Suprapubic skin (tissue), 4 donors: ENCODE measurements around the gene MAML2. TPM values are rescaled to one million over a fixed set of nuclear protein-coding genes. Genes with fewer than 3 reads are reported as not detected.
"Not testable (repeated sequence)": the region's sequence is repeated elsewhere in the genome, so short reads cannot be mapped to it uniquely, and the experiment has no call there.

Source experiments
- DNase-seq, 2 donors: peaks; one replicate each; pipeline ENCODE4 v3.0.0-alpha.2; 2019; ENCODE audit warnings: low spot score in 2 of 2
- H3K27ac ChIP-seq: fragments of 200-600 bp; sonication (generic); one replicate; pipeline ENCODE4 v1.5.1; 2019
- H3K27me3 ChIP-seq: fragments of 200-600 bp; sonication (generic); one replicate; pipeline ENCODE4 v1.5.1; 2019
- H3K36me3 ChIP-seq: fragments of 200-600 bp; sonication (generic); one replicate; pipeline ENCODE4 v1.5.1; 2019
- H3K4me1 ChIP-seq: fragments of 200-600 bp; sonication (generic); one replicate; pipeline ENCODE4 v1.5.1; 2019
- H3K4me3 ChIP-seq: fragments of 200-600 bp; sonication (generic); one replicate; pipeline ENCODE4 v1.5.1; 2019; ENCODE audit warnings: mild to moderate bottlenecking
- H3K9me3 ChIP-seq: fragments of 200-600 bp; sonication (generic); one replicate; pipeline ENCODE4 v1.5.1; 2019
- EP300 ChIP-seq: sonication (generic); formaldehyde crosslinking; IDR thresholded peaks from one replicate; pipeline ENCODE4 v1.6.1; 2017; ENCODE audit warnings: antibody characterized with exemption
- POLR2A ChIP-seq, 2 donors: fragments of 450-650 bp; IDR thresholded peaks; one replicate each; pipeline ENCODE4 v1.6.1; 2017; ENCODE audit warnings: antibody characterized with exemption in 2 of 2, mild to moderate bottlenecking in 2 of 2, moderate library complexity in 2 of 2
- POLR2AphosphoS5 ChIP-seq, 3 donors: sonication (generic); formaldehyde crosslinking; IDR thresholded peaks; one replicate each; pipeline ENCODE4 v1.6.1; 2017; ENCODE audit warnings: antibody characterized with exemption in 3 of 3
- WGBS: methylation state at CpG from one replicate; pipeline ENCODE4 v1.1.5; 2018; 5-methylcytosine and 5-hydroxymethylcytosine counted together
- total RNA-seq, 4 donors: library from RNA; depleted of rRNA; stranded (reverse); fragments of >200 nt; gene quantifications; one replicate each; pipeline ENCODE4 v1.1.0, GENCODE V29; 2016
- TF ChIP-seq, protein P1 (sequence below), 2 donors: fragments of 200-600 bp in 1 of 2; fragments of 450-650 bp in 1 of 2; sonication (generic) in 1 of 2; IDR thresholded peaks; one replicate each; pipeline ENCODE4 v1.5.1; 2016 to 2019; ENCODE audit warnings: antibody characterized with exemption in 2 of 2, mild to moderate bottlenecking in 1 of 2, moderate library complexity in 1 of 2

The MAML2 gene
- total RNA-seq, 4 donors from 2014 or later: 24.9 to 44.4 (median 30.9) TPM

- no peaks in the 10 kb centered on the region for H3K27me3 ChIP-seq
- no peak for DNase-seq
- no peaks in the 10 kb centered on the region for H3K9me3 ChIP-seq
- peaks cover 12% of the 10 kb centered on the region for H3K4me1 ChIP-seq
- no peak overlapping the region for H3K27ac ChIP-seq
- no peak for TF ChIP-seq POLR2AphosphoS5 (IDR thresholded peaks at IDR 0.05)
- TF ChIP-seq, protein P1, sequence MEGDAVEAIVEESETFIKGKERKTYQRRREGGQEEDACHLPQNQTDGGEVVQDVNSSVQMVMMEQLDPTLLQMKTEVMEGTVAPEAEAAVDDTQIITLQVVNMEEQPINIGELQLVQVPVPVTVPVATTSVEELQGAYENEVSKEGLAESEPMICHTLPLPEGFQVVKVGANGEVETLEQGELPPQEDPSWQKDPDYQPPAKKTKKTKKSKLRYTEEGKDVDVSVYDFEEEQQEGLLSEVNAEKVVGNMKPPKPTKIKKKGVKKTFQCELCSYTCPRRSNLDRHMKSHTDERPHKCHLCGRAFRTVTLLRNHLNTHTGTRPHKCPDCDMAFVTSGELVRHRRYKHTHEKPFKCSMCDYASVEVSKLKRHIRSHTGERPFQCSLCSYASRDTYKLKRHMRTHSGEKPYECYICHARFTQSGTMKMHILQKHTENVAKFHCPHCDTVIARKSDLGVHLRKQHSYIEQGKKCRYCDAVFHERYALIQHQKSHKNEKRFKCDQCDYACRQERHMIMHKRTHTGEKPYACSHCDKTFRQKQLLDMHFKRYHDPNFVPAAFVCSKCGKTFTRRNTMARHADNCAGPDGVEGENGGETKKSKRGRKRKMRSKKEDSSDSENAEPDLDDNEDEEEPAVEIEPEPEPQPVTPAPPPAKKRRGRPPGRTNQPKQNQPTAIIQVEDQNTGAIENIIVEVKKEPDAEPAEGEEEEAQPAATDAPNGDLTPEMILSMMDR (IDR thresholded peaks at IDR 0.05): no peak
- TF ChIP-seq POLR2A (IDR thresholded peaks at IDR 0.05): no peak
- no peak for TF ChIP-seq EP300
- 88% methylated on average over 3 of the region's 3 CpGs for WGBS
- H3K4me3 ChIP-seq: no peak overlapping the region
- no peaks in the 10 kb centered on the region for H3K36me3 ChIP-seq
Measured at GRCh38 chr11:96288915-96289314, 54.1 kb downstream of the MAML2 start.

DNA sequence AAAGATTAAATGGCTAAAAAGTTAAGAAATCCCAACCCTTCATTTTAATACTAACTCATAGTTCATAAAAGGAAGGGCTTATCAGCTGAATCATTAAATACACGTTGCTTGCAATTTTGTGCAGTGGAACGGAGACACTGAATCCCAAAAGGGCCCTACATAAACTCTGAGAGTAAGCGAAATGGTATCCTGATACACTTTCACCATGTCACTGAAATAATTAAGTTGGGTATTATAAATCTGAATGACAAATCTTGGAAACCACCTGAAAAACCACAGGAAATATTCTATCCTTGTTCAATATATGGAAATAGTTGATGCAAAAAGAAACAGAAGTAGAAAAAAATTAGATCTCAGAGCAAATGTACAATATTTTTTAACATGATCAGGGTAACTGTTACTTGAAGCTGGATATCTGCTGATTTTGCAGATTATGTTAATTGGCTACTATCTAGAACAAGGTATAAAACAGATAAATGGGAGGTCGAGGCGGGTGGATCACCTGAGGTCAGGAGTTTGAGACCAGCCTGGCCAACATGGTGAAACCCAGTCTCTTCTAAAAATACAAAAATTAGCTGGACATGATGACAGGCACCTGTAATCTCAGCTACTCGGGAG, 55.1 kb downstream of the MAML2 start:
- TF ChIP-seq, protein P1 (IDR thresholded peaks at IDR 0.05): no peak
- TF ChIP-seq POLR2AphosphoS5 (IDR thresholded peaks at IDR 0.05) (no peak), POLR2A (IDR thresholded peaks at IDR 0.05) (no peak), EP300 (no peak)
- no peak overlapping the region for H3K27ac ChIP-seq
- DNase-seq: no peak
- H3K4me1 ChIP-seq: peaks cover 2% of the 10 kb centered on the region
- WGBS: 76% methylated on average over 6 of the region's 6 CpGs
- no peak overlapping the region for H3K4me3 ChIP-seq
- H3K9me3 ChIP-seq: no peaks in the 10 kb centered on the region
- H3K36me3 ChIP-seq: no peaks in the 10 kb centered on the region
- H3K27me3 ChIP-seq: no peaks in the 10 kb centered on the region

GRCh38 chr11:96285985-96286384, 57.0 kb downstream of the MAML2 start:
- 95% methylated on average over 6 of the region's 6 CpGs for WGBS
- H3K27ac ChIP-seq, H3K4me1 ChIP-seq, H3K27me3 ChIP-seq, H3K36me3 ChIP-seq, H3K9me3 ChIP-seq, DNase-seq, H3K4me3 ChIP-seq: not testable (repeated sequence)

DNA sequence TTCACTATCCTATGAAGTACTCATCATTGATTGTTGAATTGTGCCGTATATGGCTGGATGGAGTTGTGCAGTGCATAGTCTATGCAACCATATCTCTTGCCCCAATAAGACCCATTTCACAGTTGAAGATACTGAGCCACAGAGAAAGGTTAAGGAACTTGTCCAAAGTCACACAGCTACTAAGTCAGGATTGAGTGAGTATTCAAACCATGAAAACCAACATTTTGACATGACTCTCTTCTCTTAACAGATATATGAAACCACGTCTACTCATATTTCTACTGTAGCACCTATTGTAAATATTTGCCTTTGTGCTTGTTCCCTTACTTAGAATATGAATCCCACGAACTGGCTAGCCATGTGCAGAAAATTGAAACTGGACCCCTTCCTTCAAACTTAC, 58.1 kb downstream of the MAML2 start:
- Histone ChIP-seq H3K27ac (no peak overlapping the region), H3K4me3 (no peak overlapping the region), H3K4me1 (peaks cover 5% of the 10 kb centered on the region), H3K27me3 (no peaks in the 10 kb centered on the region), H3K9me3 (no peaks in the 10 kb centered on the region), H3K36me3 (no peaks in the 10 kb centered on the region)
- no peak for TF ChIP-seq EP300
- TF ChIP-seq, protein P1 (IDR thresholded peaks at IDR 0.05): no peak
- TF ChIP-seq POLR2AphosphoS5 (IDR thresholded peaks at IDR 0.05): no peak
- TF ChIP-seq POLR2A (IDR thresholded peaks at IDR 0.05): no peak
- WGBS: 87% methylated on average over 3 of the region's 3 CpGs
- no peak for DNase-seq

DNA sequence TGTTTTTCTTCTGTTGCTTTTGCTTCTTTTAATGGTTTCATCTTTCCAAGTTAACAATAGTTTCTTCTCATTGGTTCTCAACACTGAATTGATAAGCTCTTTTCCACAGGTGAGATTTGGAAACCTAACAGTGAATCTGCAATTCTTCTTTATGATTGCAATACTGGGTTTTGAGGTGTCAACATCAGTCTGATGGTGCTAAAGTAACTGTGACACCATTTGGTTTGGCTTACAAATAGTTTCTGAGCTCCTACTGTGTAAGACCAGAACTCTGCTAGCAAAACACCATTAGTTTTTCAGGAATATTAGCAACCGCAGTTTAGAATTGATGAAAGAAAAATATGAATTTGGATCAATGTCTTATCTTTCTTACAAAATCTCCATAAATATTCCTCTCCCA, 58.6 kb downstream of the MAML2 start:
- no peak overlapping the region for H3K4me3 ChIP-seq
- TF ChIP-seq POLR2AphosphoS5 (IDR thresholded peaks at IDR 0.05) (no peak), POLR2A (IDR thresholded peaks at IDR 0.05) (no peak), EP300 (no peak)
- TF ChIP-seq, protein P1 (IDR thresholded peaks at IDR 0.05): no peak
- DNase-seq: no peak
- no peaks in the 10 kb centered on the region for H3K27me3 ChIP-seq
- peaks cover 11% of the 10 kb centered on the region for H3K4me1 ChIP-seq
- H3K36me3 ChIP-seq: no peaks in the 10 kb centered on the region
- WGBS: 97% methylated on average over 1 of the region's 1 CpG
- no peaks in the 10 kb centered on the region for H3K9me3 ChIP-seq
- H3K27ac ChIP-seq: no peak overlapping the region

- 73% methylated on average over 2 of the region's 2 CpGs for WGBS
- no peak for DNase-seq
- no peak for TF ChIP-seq EP300
- no peak for TF ChIP-seq POLR2A (IDR thresholded peaks at IDR 0.05)
- TF ChIP-seq, protein P1 (IDR thresholded peaks at IDR 0.05): no peak
- no peak for TF ChIP-seq POLR2AphosphoS5 (IDR thresholded peaks at IDR 0.05)
Measured at GRCh38 chr11:96282625-96283220, 60.3 kb downstream of the MAML2 start.

More at GRCh38 chr11:96282625-96283220, 60.3 kb downstream of the MAML2 start:
- Histone ChIP-seq H3K9me3 (no peaks in the 10 kb centered on the region), H3K4me1 (peaks cover 16% of the 10 kb centered on the region), H3K36me3 (no peaks in the 10 kb centered on the region), H3K4me3 (no peak overlapping the region), H3K27me3 (no peaks in the 10 kb centered on the region), H3K27ac (no peak overlapping the region)
